IPS DF 6.9 (cell line): ENCODE results near the gene RRM1.

Source experiments
- DNase-seq: peaks from one replicate; pipeline ENCODE4 v3.0.0-alpha.2; 2013; ENCODE audit warnings: low read depth, low spot score
- H3K27ac ChIP-seq: one replicate; pipeline ENCODE4 v1.5.1; 2013; ENCODE audit warnings: low read length, control low read depth
- H3K27me3 ChIP-seq: 2 replicates; pipeline ENCODE4 v1.6.1; 2013; ENCODE audit warnings: mild to moderate bottlenecking, low read length; ENCODE audit not compliant: control insufficient read depth, insufficient read depth
- H3K36me3 ChIP-seq: 2 replicates; pipeline ENCODE4 v1.6.1; 2013; ENCODE audit warnings: low read length; ENCODE audit not compliant: control insufficient read depth, insufficient read depth
- H3K4me1 ChIP-seq: 2 replicates; pipeline ENCODE4 v1.6.1; 2013; ENCODE audit warnings: low read length; ENCODE audit not compliant: control insufficient read depth, insufficient read depth
- H3K4me3 ChIP-seq: 2 replicates; pipeline ENCODE4 v1.5.1; 2013; ENCODE audit warnings: mild to moderate bottlenecking, low read length
- H3K9me3 ChIP-seq: 2 replicates; pipeline ENCODE4 v1.6.1; 2013; ENCODE audit warnings: low read length, inconsistent platforms; ENCODE audit not compliant: control insufficient read depth, insufficient read depth
- WGBS: extraction: QIAGEN DNeasy Blood & Tissue Kit; methylation state at CpG from one replicate; pipeline ENCODE4 v1.1.7; 2013; ENCODE audit warnings: mixed read lengths, missing lambda C conversion rate; ENCODE audit not compliant: insufficient read length, insufficient coverage; 5-methylcytosine and 5-hydroxymethylcytosine counted together

Gene RRM1

DNA sequence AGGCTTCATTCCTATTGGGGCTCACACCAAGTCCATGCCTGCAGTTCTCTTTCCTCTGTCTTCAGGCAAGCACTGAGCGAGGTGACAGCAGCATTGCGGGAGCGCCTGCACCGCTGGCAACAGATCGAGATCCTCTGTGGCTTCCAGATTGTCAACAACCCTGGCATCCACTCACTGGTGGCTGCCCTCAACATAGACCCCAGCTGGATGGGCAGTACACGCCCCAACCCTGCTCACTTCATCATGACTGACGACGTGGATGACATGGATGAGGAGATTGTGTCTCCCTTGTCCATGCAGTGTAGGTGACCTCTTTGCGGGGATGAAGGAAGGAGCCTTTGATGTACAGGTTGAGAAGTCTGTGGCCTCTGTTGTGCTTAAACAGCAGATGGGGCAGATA, 11.4 kb upstream of the RRM1 start:
- Histone ChIP-seq H3K9me3 (no peaks in the 10 kb centered on the region), H3K4me3 (no peak overlapping the region), H3K27me3 (no peaks in the 10 kb centered on the region), H3K4me1 (no peaks in the 10 kb centered on the region; the same call in 1 of the 2 replicates), H3K27ac (no peak overlapping the region), H3K36me3 (no peaks in the 10 kb centered on the region)
- no peak for DNase-seq
- WGBS = no CpG with 5 or more reads among the region's 9 CpGs

DNA sequence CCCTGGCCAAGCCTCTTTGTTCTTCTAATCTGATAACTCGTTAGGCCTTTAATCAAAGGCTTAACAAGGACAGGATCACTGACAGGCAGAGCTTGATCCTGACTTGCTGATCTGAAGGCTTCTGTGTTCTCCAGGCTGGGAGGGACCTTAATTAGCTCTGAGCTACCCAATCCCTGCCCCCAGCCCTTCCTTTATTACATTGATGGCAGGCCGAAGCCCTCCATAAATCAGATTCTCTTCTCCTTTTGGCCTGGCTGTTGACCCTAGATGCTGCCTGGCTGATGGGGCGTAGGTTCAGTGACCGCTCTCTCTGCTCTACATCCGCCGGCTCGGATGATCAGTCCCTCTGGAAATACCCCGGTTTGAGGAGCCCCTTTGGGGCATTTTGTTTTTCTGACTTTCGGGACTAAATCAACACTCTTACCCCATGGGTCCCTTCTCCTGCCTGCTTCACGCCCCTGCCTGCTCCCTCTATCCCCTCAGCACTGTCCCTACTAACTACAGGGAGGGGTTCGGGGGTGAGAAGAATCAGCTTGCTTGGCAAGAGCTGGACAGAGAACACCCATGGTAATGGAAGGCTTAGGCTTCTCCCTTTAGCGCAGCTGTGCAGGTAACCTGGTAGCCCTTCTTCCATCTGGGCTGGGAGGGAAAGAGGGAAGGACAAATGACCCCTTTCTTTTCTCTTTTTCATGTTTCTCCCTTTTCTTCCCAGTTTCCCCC, 10.0 kb upstream of the RRM1 start:
- WGBS = no CpG with 5 or more reads among the region's 12 CpGs
- H3K4me3 ChIP-seq = no peak overlapping the region
- no peak overlapping the region for H3K27ac ChIP-seq
- DNase-seq = no peak
- H3K36me3 ChIP-seq = no peaks in the 10 kb centered on the region
- H3K9me3 ChIP-seq = no peaks in the 10 kb centered on the region
- no peaks in the 10 kb centered on the region; the same call in 1 of the 2 replicates for H3K4me1 ChIP-seq
- H3K27me3 ChIP-seq = no peaks in the 10 kb centered on the region

DNA sequence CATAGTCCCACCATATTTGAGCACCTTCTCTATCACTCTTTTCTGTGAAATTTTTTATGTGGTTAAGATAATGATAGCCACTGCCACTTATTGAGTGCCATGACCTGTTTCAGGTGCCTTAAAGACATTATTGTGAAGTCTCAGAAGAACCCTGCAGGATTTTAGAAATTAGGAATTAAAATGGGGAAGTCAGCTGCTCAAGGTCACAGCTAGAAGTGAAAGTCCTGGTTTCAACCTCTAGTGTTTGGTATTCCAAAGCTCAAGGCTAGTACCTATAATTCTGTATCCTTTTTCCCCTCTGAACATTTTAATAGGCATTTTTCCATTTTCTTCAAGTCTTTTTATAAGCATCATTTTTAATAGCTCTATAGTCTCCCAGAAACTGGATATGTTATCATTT, 9.0 kb upstream of the RRM1 start:
- H3K4me1 ChIP-seq = no peaks in the 10 kb centered on the region; the same call in 1 of the 2 replicates
- H3K36me3 ChIP-seq = no peaks in the 10 kb centered on the region
- H3K27me3 ChIP-seq = no peaks in the 10 kb centered on the region
- DNase-seq = no peak
- H3K9me3 ChIP-seq = no peaks in the 10 kb centered on the region
- H3K27ac ChIP-seq = no peak overlapping the region
- no peak overlapping the region for H3K4me3 ChIP-seq

GRCh38 chr11:4086575-4087353, 7.8 kb upstream of the RRM1 start:
- no peaks in the 10 kb centered on the region for H3K9me3 ChIP-seq
- no peak overlapping the region for H3K4me3 ChIP-seq
- no peaks in the 10 kb centered on the region for H3K36me3 ChIP-seq
- WGBS = no CpG with 5 or more reads among the region's 8 CpGs
- no peak for DNase-seq
- H3K4me1 ChIP-seq = no peaks in the 10 kb centered on the region; the same call in 1 of the 2 replicates
- H3K27ac ChIP-seq = no peak overlapping the region
- no peaks in the 10 kb centered on the region for H3K27me3 ChIP-seq

- H3K9me3 ChIP-seq = no peaks in the 10 kb centered on the region
- no CpG with 5 or more reads among the region's 5 CpGs for WGBS
- no peak overlapping the region for H3K4me3 ChIP-seq
- DNase-seq = no peak
- no peak overlapping the region for H3K27ac ChIP-seq
- H3K4me1 ChIP-seq = no peaks in the 10 kb centered on the region; the same call in 1 of the 2 replicates
- H3K27me3 ChIP-seq = no peaks in the 10 kb centered on the region
- H3K36me3 ChIP-seq = no peaks in the 10 kb centered on the region
Measured at GRCh38 chr11:4087551-4087950, 7.0 kb upstream of the RRM1 start.

- no peaks in the 10 kb centered on the region for H3K9me3 ChIP-seq
- H3K36me3 ChIP-seq = no peaks in the 10 kb centered on the region
- H3K4me3 ChIP-seq = no peak overlapping the region
- no peaks in the 10 kb centered on the region for H3K27me3 ChIP-seq
- no peaks in the 10 kb centered on the region; the same call in 1 of the 2 replicates for H3K4me1 ChIP-seq
- no CpG with 5 or more reads among the region's 2 CpGs for WGBS
- no peak for DNase-seq
- H3K27ac ChIP-seq = no peak overlapping the region
Measured at GRCh38 chr11:4090258-4090657, 4.3 kb upstream of the RRM1 start.

DNA sequence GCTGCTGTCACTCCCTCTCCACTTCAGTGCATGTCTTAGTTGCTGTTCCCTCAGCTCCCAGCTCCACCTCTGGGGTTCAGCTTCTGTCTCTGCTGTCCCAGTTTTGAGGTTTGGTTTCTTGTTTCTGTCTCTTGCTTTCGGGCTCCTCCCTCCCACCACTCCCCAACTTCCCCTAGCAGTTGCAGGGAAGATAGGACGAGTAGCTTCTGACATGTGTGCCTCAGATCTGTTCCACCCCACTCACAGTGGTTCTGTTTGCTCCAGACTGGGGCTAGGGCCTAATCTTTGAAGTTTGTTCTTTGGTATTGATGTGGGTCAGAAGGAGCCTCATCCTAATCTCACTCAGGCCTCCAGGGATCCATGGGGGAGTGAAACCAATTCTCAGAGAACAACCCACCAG, 2.6 kb upstream of the RRM1 start:
- Histone ChIP-seq H3K36me3 (no peaks in the 10 kb centered on the region), H3K27me3 (no peaks in the 10 kb centered on the region), H3K27ac (no peak overlapping the region), H3K4me3 (no peak overlapping the region), H3K4me1 (no peaks in the 10 kb centered on the region; the same call in 1 of the 2 replicates), H3K9me3 (no peaks in the 10 kb centered on the region)
- no peak for DNase-seq
- no CpG with 5 or more reads among the region's 2 CpGs for WGBS

GRCh38 chr11:4093519-4094347, 866 bp upstream of the RRM1 start:
- Histone ChIP-seq H3K27ac (no peak overlapping the region), H3K4me3 (peak overlapping the region; percentile 99; the same call in 1 of the 2 replicates)

DNA sequence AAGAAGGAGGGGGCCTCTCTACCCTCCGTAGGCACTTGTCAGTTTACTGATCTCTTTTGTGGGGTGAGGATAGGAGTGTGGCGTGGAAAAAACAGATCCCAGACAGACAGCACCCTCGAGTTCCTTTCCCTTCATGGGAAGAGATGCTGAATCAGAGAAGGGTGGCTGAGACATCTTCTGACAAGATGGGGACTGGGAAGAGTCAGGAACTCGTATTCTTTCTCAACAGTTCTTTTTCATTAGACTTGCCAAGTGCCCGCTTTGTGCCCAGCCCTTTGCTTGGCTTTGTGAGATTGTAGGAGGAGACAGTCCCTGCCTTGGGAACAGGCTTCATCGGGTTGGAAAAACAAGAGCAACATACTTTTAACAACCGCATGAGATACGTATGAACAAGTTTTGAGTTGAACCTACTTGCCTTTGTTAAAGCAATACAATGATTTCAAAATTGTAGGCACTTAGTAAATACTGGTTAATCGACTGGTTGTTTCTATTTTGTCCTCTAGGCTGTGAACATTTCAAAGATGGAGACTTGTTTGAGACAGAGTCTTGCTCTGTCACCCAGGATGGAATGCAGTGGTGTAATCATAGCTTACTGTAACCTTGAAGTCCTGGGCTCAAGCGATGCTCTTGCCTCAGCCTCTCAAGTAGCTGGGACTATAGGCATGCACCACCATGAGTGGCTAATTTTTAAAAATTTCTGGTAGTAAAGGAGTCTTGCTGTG, 1.1 kb downstream of the RRM1 start:
- DNase-seq = no peak
- peak overlapping the region; percentile 99; the same call in 1 of the 2 replicates for H3K4me3 ChIP-seq
- no peaks in the 10 kb centered on the region for H3K36me3 ChIP-seq
- H3K27ac ChIP-seq = no peak overlapping the region
- WGBS = no CpG with 5 or more reads among the region's 10 CpGs
- no peaks in the 10 kb centered on the region for H3K4me1 ChIP-seq
- H3K27me3 ChIP-seq = no peaks in the 10 kb centered on the region
- H3K9me3 ChIP-seq = no peaks in the 10 kb centered on the region

More at GRCh38 chr11:4093519-4094347, 866 bp upstream of the RRM1 start:
- no peaks in the 10 kb centered on the region for H3K4me1 ChIP-seq
- no peaks in the 10 kb centered on the region for H3K36me3 ChIP-seq
- DNase-seq = no peak
- WGBS = 100% methylated on average over 2 of the region's 25 CpGs
- no peaks in the 10 kb centered on the region for H3K27me3 ChIP-seq
- no peaks in the 10 kb centered on the region for H3K9me3 ChIP-seq
